Stimulated activated effector memory CD8-positive, alpha-beta T cell treated with anti-CD3 and anti-CD28 coated beads, Interleukin-12 subunit alpha, Interleukin-12 subunit beta, amount 100 ng/mL, for 72 hours (primary cell): ENCODE results near the gene PROSER3.
"Not testable (repeated sequence)": the region's sequence is repeated elsewhere in the genome, so short reads cannot be mapped to it uniquely, and the experiment has no call there.

ENCODE experiments used
- ATAC-seq: fragments of 150-1000 bp; cut with Tn5 transposase; 2 replicates; pipeline ENCODE4 v1.10.0; 2021
- DNase-seq, 2 donors: peaks; one replicate each; pipeline ENCODE4 v3.0.0; 2021 to 2022; ENCODE audit warnings: low spot score in 2 of 2
- H3K27ac Mint-ChIP-seq: one replicate; pipeline ENCODE4 v1.8.0; 2022; ENCODE audit warnings: mild to moderate bottlenecking, mixed read lengths
- H3K36me3 Mint-ChIP-seq: one replicate; pipeline ENCODE4 v1.8.0; 2022; ENCODE audit warnings: mild to moderate bottlenecking, mixed read lengths
- H3K4me1 Mint-ChIP-seq: one replicate; pipeline ENCODE4 v1.8.0; 2022; ENCODE audit warnings: mixed read lengths
- H3K4me3 Mint-ChIP-seq: one replicate; pipeline ENCODE4 v1.8.0; 2022; ENCODE audit warnings: mild to moderate bottlenecking, mixed read lengths
- H3K9me3 Mint-ChIP-seq: one replicate; pipeline ENCODE4 v1.8.0; 2022; ENCODE audit warnings: mixed read lengths

PROSER3 gene

GRCh38 chr19:35718345-35719041 lies 39.5 kb upstream of the PROSER3 start:
- H3K9me3 Mint-ChIP-seq = no peaks in the 10 kb centered on the region
- peak overlapping the region; percentile 94 for H3K27ac Mint-ChIP-seq
- H3K4me1 Mint-ChIP-seq = peaks cover 67% of the 10 kb centered on the region
- peaks cover 98% of the 10 kb centered on the region for H3K36me3 Mint-ChIP-seq
- peak; percentile 4 for ATAC-seq
- peak overlapping the region; percentile 81 for H3K4me3 Mint-ChIP-seq
- DNase-seq = peak; percentile 56 to 85

DNA sequence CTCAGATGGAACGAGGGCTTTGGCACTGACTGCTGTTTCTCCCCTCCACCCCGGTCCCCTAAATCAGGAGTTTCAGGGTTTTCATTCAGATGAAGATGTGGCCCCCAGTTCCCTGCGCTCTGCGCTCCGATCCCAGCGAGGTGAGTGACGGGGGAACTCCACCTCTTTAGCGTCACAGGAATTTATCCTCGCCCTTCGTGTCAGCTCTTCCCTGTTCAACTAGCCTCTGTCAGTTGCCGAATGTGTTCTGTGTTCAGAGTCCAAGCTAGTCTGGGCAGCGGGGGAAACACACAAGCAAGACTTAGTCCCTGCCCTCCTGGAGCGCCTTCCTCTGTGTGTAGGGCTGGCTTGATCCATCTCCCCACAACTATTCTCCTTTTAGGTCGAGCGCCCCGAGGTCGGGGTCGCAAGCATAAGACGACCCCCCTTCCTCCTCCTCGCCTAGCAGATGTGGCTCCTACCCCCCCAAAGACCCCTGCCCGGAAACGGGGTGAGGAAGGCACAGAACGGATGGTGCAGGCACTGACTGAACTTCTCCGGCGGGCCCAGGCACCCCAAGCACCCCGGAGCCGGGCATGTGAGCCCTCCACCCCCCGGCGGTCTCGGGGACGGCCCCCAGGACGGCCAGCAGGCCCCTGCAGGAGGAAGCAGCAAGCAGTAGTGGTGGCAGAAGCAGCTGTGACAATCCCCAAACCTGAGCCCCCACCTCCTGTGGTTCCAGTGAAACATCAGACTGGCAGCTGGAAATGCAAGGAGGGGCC lies 38.4 kb upstream of the PROSER3 start:
- Mint-ChIP-seq H3K4me3 (peak overlapping the region; percentile 81), H3K27ac (peak overlapping the region; percentile 94), H3K9me3 (no peaks in the 10 kb centered on the region), H3K36me3 (peaks cover 98% of the 10 kb centered on the region), H3K4me1 (peaks cover 64% of the 10 kb centered on the region)
- no peak for DNase-seq
- ATAC-seq = no peak

DNA sequence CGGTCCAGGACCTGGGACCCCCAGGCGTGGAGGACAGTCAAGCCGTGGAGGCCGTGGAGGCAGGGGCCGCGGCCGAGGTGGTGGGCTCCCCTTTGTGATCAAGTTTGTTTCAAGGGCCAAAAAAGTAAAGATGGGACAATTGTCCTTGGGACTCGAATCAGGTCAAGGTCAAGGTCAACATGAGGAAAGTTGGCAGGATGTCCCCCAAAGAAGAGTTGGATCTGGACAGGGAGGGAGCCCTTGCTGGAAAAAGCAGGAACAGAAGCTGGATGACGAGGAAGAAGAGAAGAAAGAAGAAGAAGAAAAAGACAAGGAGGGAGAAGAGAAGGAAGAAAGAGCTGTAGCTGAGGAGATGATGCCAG lies 37.8 kb upstream of the PROSER3 start:
- peaks cover 59% of the 10 kb centered on the region for H3K4me1 Mint-ChIP-seq
- peak overlapping the region; percentile 81 for H3K4me3 Mint-ChIP-seq
- H3K36me3 Mint-ChIP-seq = peaks cover 98% of the 10 kb centered on the region

DNA sequence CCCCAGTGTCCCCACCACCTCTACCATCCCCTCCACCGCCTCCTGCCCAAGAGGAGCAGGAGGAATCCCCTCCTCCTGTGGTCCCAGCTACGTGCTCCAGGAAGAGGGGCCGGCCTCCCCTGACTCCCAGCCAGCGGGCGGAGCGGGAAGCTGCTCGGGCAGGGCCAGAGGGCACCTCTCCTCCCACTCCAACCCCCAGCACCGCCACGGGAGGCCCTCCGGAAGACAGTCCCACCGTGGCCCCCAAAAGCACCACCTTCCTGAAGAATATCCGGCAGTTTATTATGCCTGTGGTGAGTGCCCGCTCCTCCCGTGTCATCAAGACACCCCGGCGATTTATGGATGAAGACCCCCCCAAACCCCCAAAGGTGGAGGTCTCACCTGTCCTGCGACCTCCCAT lies 37.3 kb upstream of the PROSER3 start:
- H3K4me1 Mint-ChIP-seq = peaks cover 58% of the 10 kb centered on the region
- no peak for ATAC-seq
- no peak for DNase-seq
- H3K4me3 Mint-ChIP-seq = peak overlapping the region; percentile 81
- H3K9me3 Mint-ChIP-seq = no peaks in the 10 kb centered on the region
- peaks cover 98% of the 10 kb centered on the region for H3K36me3 Mint-ChIP-seq
- peak overlapping the region; percentile 94 for H3K27ac Mint-ChIP-seq

More for the DNA sequence above, 37.8 kb upstream of the PROSER3 start:
- DNase-seq (no peak), ATAC-seq (no peak)
- peak overlapping the region; percentile 94 for H3K27ac Mint-ChIP-seq
- H3K9me3 Mint-ChIP-seq = no peaks in the 10 kb centered on the region

DNA sequence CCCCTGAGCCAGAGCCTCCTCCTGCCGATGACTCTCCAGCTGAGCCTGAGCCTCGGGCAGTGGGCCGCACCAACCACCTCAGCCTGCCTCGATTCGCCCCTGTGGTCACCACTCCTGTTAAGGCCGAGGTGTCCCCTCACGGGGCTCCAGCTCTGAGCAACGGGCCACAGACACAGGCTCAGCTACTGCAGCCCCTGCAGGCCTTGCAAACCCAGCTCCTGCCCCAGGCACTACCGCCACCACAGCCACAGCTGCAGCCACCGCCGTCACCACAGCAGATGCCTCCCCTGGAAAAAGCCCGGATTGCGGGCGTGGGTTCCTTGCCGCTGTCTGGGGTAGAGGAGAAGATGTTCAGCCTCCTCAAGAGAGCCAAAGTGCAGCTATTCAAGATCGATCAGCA lies 36.6 kb upstream of the PROSER3 start:
- H3K4me3 Mint-ChIP-seq = peak overlapping the region; percentile 81
- H3K9me3 Mint-ChIP-seq = no peaks in the 10 kb centered on the region
- H3K4me1 Mint-ChIP-seq = peaks cover 57% of the 10 kb centered on the region
- peaks cover 98% of the 10 kb centered on the region for H3K36me3 Mint-ChIP-seq
- ATAC-seq (no peak), DNase-seq (no peak)
- H3K27ac Mint-ChIP-seq = peak overlapping the region; percentile 94

GRCh38 chr19:35722461-35722860 lies 35.5 kb upstream of the PROSER3 start:
- Mint-ChIP-seq H3K36me3 (peaks cover 98% of the 10 kb centered on the region), H3K9me3 (no peaks in the 10 kb centered on the region), H3K4me3 (no peak overlapping the region), H3K27ac (peak overlapping the region; percentile 94), H3K4me1 (peaks cover 52% of the 10 kb centered on the region)
- ATAC-seq (no peak), DNase-seq (no peak)

- Mint-ChIP-seq H3K4me3 (no peak overlapping the region), H3K27ac (peak overlapping the region; percentile 94), H3K36me3 (peaks cover 99% of the 10 kb centered on the region), H3K4me1 (peaks cover 52% of the 10 kb centered on the region), H3K9me3 (no peaks in the 10 kb centered on the region)
- ATAC-seq (no peak), DNase-seq (no peak)
These were observed 35.1 kb upstream of the PROSER3 start for GRCh38 chr19:35722897-35723296.

GRCh38 chr19:35723671-35724070 lies 34.3 kb upstream of the PROSER3 start:
- DNase-seq (no peak), ATAC-seq (no peak)
- peak overlapping the region; percentile 94 for H3K27ac Mint-ChIP-seq
- peaks cover 49% of the 10 kb centered on the region for H3K4me1 Mint-ChIP-seq
- H3K36me3 Mint-ChIP-seq = peaks cover 100% of the 10 kb centered on the region
- no peak overlapping the region for H3K4me3 Mint-ChIP-seq
- no peaks in the 10 kb centered on the region for H3K9me3 Mint-ChIP-seq

- peak overlapping the region; percentile 94 for H3K27ac Mint-ChIP-seq
- H3K9me3 Mint-ChIP-seq, H3K4me3 Mint-ChIP-seq, ATAC-seq, DNase-seq: not testable (repeated sequence)
- peaks cover 100% of the 10 kb centered on the region for H3K36me3 Mint-ChIP-seq
- peaks cover 44% of the 10 kb centered on the region for H3K4me1 Mint-ChIP-seq
These were observed 33.8 kb upstream of the PROSER3 start for GRCh38 chr19:35724132-35724531.

- ATAC-seq (no peak), DNase-seq (no peak)
- Mint-ChIP-seq H3K27ac (peak overlapping the region; percentile 94), H3K4me1 (peaks cover 40% of the 10 kb centered on the region), H3K9me3 (no peaks in the 10 kb centered on the region), H3K4me3 (no peak overlapping the region), H3K36me3 (peaks cover 100% of the 10 kb centered on the region)
These were observed 33.4 kb upstream of the PROSER3 start for GRCh38 chr19:35724560-35724959.

- H3K4me3 Mint-ChIP-seq = no peak overlapping the region
- ATAC-seq (no peak), DNase-seq (no peak)
- H3K4me1 Mint-ChIP-seq = peaks cover 34% of the 10 kb centered on the region
- peaks cover 100% of the 10 kb centered on the region for H3K36me3 Mint-ChIP-seq
- H3K27ac Mint-ChIP-seq = peak overlapping the region; percentile 84
- H3K9me3 Mint-ChIP-seq = no peaks in the 10 kb centered on the region
These were observed 32.6 kb upstream of the PROSER3 start for GRCh38 chr19:35725216-35725861.

DNA sequence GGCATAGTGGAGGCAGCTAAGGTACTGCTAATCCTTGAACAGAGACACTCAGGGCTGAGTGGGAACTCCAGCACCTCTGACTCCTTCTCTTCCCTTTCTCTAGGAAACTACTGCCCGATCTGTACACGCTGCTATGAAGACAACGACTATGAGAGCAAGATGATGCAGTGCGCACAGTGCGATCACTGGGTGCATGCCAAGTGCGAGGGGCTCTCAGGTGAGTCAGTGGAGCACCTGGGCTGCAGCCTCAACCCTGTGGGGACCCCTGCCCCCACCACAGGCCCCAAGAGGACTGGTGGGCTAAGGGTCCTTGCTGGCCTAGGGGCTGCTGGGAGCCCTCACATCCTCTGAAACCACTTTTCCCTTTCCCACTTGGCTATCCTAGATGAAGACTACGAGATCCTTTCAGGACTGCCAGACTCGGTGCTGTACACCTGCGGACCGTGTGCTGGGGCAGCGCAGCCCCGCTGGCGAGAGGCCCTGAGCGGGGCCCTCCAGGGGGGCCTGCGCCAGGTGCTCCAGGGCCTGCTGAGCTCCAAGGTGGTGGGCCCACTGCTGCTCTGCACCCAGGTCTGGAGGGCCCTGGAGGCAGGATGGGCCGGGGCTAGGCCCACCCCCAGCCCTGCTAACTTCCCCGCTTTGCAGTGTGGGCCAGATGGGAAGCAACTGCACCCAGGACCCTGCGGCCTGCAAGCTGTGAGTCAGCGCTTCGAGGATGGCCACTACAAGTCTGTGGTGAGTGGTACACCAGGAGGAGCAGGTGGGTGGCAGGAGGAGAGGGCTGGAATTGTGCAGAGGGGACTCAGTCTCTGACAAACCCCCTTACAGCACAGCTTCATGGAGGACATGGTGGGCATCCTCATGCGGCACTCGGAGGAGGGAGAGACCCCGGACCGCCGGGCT lies 30.7 kb upstream of the PROSER3 start:
- Mint-ChIP-seq H3K4me3 (no peak overlapping the region), H3K9me3 (no peaks in the 10 kb centered on the region), H3K4me1 (peaks cover 21% of the 10 kb centered on the region), H3K36me3 (peaks cover 100% of the 10 kb centered on the region), H3K27ac (peak overlapping the region; percentile 82)
- ATAC-seq (no peak), DNase-seq (no peak)

GRCh38 chr19:35727956-35728706 lies 29.8 kb upstream of the PROSER3 start:
- Mint-ChIP-seq H3K4me3 (no peak overlapping the region), H3K4me1 (peaks cover 16% of the 10 kb centered on the region), H3K9me3 (no peaks in the 10 kb centered on the region), H3K27ac (peak overlapping the region; percentile 82), H3K36me3 (peaks cover 100% of the 10 kb centered on the region)
- ATAC-seq (no peak), DNase-seq (no peak)

DNA sequence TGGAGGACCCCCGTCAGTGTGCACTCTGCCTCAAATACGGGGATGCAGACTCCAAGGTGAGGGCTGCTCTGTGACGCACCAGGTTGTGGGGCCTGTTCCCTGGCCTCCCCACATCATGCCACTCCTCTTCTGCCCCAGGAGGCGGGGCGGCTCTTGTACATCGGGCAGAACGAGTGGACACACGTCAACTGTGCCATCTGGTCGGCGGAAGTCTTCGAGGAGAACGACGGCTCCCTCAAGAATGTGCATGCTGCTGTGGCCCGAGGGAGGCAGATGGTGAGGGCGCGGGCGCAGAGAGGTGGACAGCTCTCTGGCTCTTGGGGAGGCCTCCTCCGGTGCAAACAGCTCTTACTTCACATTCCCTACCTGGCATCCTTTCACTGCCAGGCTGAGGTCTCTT lies 29.0 kb upstream of the PROSER3 start:
- Mint-ChIP-seq H3K27ac (no peak overlapping the region), H3K4me3 (no peak overlapping the region), H3K4me1 (peaks cover 20% of the 10 kb centered on the region), H3K36me3 (peaks cover 100% of the 10 kb centered on the region), H3K9me3 (no peaks in the 10 kb centered on the region)
- no peak for ATAC-seq
- DNase-seq = no peak
